ENCODE results near the gene TAL2. TPM values are rescaled to one million over a fixed set of nuclear protein-coding genes. Genes with fewer than 3 reads are reported as not detected.

The TAL2 gene
- total and polyA plus RNA-seq, 2 donors (not counting 3 experiments of a cell fraction or from before 2014, with no cell fraction given) = 0.30 TPM; not detected in 1

DNA sequence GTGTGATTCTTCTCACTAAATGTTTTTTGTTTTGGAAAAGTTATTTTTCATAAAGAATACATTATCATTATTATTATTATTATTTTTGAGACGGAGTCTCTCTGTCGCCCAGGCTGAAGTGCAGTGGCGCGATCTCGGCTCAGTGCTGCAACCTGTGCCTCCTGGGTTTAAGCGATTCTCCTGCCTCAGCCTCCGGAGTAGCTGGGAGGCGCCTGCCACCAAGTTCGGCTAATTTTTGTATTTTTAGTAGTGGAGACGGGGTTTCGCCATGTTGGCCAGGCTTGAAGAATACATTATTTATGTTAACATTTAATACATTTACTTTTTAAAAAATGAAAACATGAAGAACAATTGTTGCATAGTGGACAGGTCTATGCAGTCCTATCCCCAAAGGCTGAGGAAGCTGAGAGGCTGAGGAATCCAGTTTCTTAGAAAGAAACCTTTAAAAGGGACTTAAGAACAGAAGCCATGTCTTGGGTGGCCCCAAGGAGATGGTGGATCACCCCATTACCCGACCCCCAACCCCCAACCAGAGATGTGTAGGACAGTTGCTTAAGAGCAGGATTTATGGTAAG, 34.0 kb downstream of the TAL2 start:
- DNase-seq (ENCODE audit: low read depth, low spot score) = no peak
- intact Hi-C loops (cut with micrococcal nuclease) = no loop called here

More for the DNA sequence above, 34.0 kb downstream of the TAL2 start:
- Histone ChIP-seq H2AFZ (ENCODE audit: low read depth, low read length) (no peak overlapping the region), H3K4me1 (ENCODE audit: control insufficient read depth, extremely low read depth, insufficient read depth, low read length) (peaks cover 7% of the 10 kb centered on the region), H3K9ac (replicated peaks; ENCODE audit: extremely low read depth, insufficient read depth, low read length) (no peak overlapping the region), H3K27me3 (ENCODE audit: control insufficient read depth in 2 of 2, insufficient read depth in 2 of 2, low read length in 2 of 2) (peaks cover 12 to 22% of the 10 kb centered on the region in 2 experiments), H3K9me3 (replicated peaks; ENCODE audit: control insufficient read depth, insufficient read depth, low read length) (no peaks in the 10 kb centered on the region), H3K9me1 (replicated peaks; ENCODE audit: control insufficient read depth, extremely low read depth, insufficient read depth, low read length) (no peaks in the 10 kb centered on the region), H3K27ac (ENCODE audit: insufficient read depth, low read depth, low read length) (no peak overlapping the region), H3K4me3 (replicated peaks in 1 of 3; ENCODE audit: insufficient read depth in 1 of 3, low read depth in 1 of 3, low read length in 3 of 3) (no peak overlapping the region), H3K36me3 (ENCODE audit: control insufficient read depth in 2 of 2, extremely low read depth in 1 of 2, insufficient read depth in 2 of 2, low read length in 2 of 2) (no peaks in the 10 kb centered on the region), H3K4me2 (ENCODE audit: insufficient read depth, low read length) (no peak overlapping the region), H3K79me2 (ENCODE audit: control insufficient read depth, insufficient read depth, low read length) (no peaks in the 10 kb centered on the region), H4K20me1 (replicated peaks; ENCODE audit: control insufficient read depth, extremely low read depth, insufficient read depth, low read length) (no peaks in the 10 kb centered on the region)
- dilution Hi-C loops (cut with MboI; ENCODE audit: extremely low pct_ligation_motif_present, low sequenced_read_pairs) = no loop called here
- no peak for FAIRE-seq
- ChIA-PET CTCF (interaction anchor here (1.0 to 2.8 kb wide), 2 partner anchors 22 to 59 kb away, joined by 3 to 15 read pairs; no protein-coding TSS in a partner anchor), POLR2A (no interaction called here)
- BruUV-seq (replicated peaks) = no TSS peak
- TF ChIP-seq JUN (IDR thresholded peaks at IDR 0.05; ENCODE audit: borderline replicate concordance, insufficient read depth, insufficient read length, low read depth) (no peak), GATA2 (IDR thresholded peaks at IDR 0.05; ENCODE audit: insufficient read depth, insufficient read length, low read depth, low read length) (no peak), FOS (IDR thresholded peaks at IDR 0.05; ENCODE audit: borderline replicate concordance, insufficient read depth, low read length) (no peak), POLR2AphosphoS5 (IDR thresholded peaks at IDR 0.05; ENCODE audit: insufficient read depth, low read depth, low read length) (no peak), EZH2 (IDR thresholded peaks at IDR 0.05; ENCODE audit: borderline replicate concordance, low read depth, low read length, severe bottlenecking) (no peak), POLR2A (IDR thresholded peaks at IDR 0.05; ENCODE audit: low read depth, low read length) (no peak), CTCF (IDR thresholded peaks at IDR 0.05; ENCODE audit: extremely low read depth in 1 of 2, insufficient read depth in 1 of 2, low read depth in 1 of 2, low read length in 2 of 2) (no peak), MAX (IDR thresholded peaks at IDR 0.05; ENCODE audit: insufficient read depth, insufficient read length) (no peak), MYC (IDR thresholded peaks at IDR 0.05; ENCODE audit: low read depth, low read length) (no peak)
